ENCODE results near the gene HDAC4. TPM values are rescaled to one million over a fixed set of nuclear protein-coding genes. Genes with fewer than 3 reads are reported as not detected.

Gene HDAC4
- total RNA-seq, 4 donors from 2014 or later = 51.4 to 107 (median 70.8) TPM

DNA sequence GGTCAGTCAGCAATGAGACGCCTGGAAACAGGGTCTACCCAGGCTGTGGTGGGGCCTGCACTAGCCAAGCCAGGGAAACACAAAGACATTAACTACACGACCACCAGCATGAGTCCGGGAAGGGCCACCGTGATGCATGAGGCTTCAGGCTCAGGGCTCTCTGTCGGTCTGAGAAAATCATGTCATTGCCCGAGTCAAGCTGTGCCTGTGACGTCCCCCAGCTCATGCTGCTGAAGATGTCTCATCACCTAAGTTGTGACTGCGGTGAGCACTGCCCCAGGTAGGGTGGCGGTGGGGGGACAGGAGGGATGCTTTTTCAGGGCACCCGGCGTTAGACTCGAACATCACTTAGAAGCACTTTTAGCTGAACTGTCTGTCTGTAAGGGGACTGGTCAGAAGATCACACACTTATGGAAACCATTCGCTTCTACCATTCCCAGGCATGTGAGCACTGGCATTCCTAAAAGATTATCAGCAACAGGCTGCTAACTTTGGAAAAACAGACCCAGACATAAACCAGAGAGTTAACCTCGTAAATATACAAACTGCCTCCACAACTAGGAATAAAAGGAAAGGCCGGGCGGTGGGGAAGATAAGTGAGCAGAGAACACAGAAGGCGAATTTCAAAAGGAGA lies 234.5 kb downstream of the HDAC4 start:
- Histone ChIP-seq H3K27me3 (no peaks in the 10 kb centered on the region), H3K36me3 (peaks cover 58% of the 10 kb centered on the region), H3K9me3 (peaks cover 7% of the 10 kb centered on the region), H3K4me1 (no peaks in the 10 kb centered on the region), H3K27ac (no peak overlapping the region), H3K4me3 (no peak overlapping the region)
- no peak for TF ChIP-seq POLR2AphosphoS5 (IDR thresholded peaks at IDR 0.05)
- TF ChIP-seq, protein P1, sequence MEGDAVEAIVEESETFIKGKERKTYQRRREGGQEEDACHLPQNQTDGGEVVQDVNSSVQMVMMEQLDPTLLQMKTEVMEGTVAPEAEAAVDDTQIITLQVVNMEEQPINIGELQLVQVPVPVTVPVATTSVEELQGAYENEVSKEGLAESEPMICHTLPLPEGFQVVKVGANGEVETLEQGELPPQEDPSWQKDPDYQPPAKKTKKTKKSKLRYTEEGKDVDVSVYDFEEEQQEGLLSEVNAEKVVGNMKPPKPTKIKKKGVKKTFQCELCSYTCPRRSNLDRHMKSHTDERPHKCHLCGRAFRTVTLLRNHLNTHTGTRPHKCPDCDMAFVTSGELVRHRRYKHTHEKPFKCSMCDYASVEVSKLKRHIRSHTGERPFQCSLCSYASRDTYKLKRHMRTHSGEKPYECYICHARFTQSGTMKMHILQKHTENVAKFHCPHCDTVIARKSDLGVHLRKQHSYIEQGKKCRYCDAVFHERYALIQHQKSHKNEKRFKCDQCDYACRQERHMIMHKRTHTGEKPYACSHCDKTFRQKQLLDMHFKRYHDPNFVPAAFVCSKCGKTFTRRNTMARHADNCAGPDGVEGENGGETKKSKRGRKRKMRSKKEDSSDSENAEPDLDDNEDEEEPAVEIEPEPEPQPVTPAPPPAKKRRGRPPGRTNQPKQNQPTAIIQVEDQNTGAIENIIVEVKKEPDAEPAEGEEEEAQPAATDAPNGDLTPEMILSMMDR (IDR thresholded peaks at IDR 0.05) = no peak
- no peak for TF ChIP-seq EP300 (IDR thresholded peaks at IDR 0.05)
- TF ChIP-seq POLR2A (IDR thresholded peaks at IDR 0.05) = no peak
- WGBS = 89% methylated on average over 16 of the region's 17 CpGs
- peak; percentile 48 to 49 for DNase-seq (ENCODE audit: low spot score in 2 of 2)

DNA sequence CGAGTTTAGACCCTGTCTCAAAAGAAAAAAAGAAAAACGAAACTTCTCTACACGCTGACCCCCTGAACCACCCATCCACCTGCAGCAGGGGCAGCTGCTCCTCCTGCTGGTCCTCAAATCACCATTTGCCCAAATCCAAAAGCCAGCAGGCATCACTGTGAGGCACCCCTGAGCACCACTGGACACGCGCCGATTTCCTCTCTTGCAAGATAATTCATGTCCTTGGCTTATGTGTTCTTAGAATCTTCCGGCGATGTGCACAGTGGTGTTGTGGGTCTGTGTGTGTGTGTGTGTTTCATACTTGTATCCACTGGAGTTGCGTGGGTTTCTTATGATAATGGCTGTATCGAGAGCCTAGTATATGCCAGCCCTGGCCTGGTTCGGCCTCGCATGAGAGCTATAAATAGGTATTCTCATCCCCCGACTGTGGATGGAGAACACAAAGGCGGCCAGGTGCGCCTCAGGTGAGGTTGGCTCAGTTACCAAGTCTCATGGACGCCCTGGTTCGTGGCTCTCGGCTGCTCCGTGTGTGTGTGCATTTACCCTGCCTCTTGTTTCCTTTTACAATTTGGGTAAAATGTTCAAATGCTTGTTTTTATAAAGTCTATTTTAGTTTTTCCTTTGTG lies 235.5 kb downstream of the HDAC4 start:
- H3K27ac ChIP-seq = no peak overlapping the region
- no peaks in the 10 kb centered on the region for H3K27me3 ChIP-seq
- no peak overlapping the region for H3K4me3 ChIP-seq
- WGBS = 95% methylated on average over 19 of the region's 19 CpGs
- peak; percentile 40 to 67 for DNase-seq (ENCODE audit: low spot score in 2 of 2)
- H3K9me3 ChIP-seq = no peaks in the 10 kb centered on the region
- no peaks in the 10 kb centered on the region for H3K4me1 ChIP-seq
- TF ChIP-seq POLR2A (IDR thresholded peaks at IDR 0.05) (no peak), EP300 (IDR thresholded peaks at IDR 0.05) (no peak), POLR2AphosphoS5 (IDR thresholded peaks at IDR 0.05) (no peak)
- TF ChIP-seq, protein P1 (IDR thresholded peaks at IDR 0.05) = no peak
- H3K36me3 ChIP-seq = peaks cover 63% of the 10 kb centered on the region

DNA sequence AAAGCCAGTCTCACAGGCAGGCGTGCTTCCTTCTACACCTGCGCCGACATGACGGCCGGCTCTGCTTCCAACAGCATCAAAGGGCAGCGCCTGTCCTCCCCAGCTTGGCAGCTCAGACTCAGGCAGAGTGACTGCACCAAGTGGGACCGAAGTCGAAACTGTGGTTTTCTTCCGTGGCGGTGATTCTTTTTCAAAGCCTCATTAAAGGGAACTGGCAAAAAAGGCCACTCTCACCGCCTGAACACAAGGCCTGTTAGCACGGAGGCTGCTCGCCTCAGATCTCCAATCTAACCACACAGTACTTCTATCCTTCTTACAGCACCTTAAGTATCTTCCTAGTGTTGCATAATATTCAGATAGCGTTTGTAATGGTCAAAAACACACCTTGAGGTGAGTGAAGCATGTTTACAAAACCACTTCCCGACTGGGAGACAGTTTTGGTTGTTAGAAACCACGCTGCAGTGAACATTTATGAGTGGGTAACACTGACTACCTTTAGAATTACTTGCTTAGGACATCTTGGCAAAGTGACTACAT lies 236.4 kb downstream of the HDAC4 start:
- 84% methylated on average over 16 of the region's 16 CpGs for WGBS
- Histone ChIP-seq H3K27me3 (no peaks in the 10 kb centered on the region), H3K36me3 (peaks cover 61% of the 10 kb centered on the region), H3K4me3 (no peak overlapping the region), H3K9me3 (no peaks in the 10 kb centered on the region), H3K4me1 (no peaks in the 10 kb centered on the region), H3K27ac (no peak overlapping the region)
- peak; percentile 27 to 64 for DNase-seq (ENCODE audit: low spot score in 2 of 2)
- no peak for TF ChIP-seq POLR2AphosphoS5 (IDR thresholded peaks at IDR 0.05)

DNA sequence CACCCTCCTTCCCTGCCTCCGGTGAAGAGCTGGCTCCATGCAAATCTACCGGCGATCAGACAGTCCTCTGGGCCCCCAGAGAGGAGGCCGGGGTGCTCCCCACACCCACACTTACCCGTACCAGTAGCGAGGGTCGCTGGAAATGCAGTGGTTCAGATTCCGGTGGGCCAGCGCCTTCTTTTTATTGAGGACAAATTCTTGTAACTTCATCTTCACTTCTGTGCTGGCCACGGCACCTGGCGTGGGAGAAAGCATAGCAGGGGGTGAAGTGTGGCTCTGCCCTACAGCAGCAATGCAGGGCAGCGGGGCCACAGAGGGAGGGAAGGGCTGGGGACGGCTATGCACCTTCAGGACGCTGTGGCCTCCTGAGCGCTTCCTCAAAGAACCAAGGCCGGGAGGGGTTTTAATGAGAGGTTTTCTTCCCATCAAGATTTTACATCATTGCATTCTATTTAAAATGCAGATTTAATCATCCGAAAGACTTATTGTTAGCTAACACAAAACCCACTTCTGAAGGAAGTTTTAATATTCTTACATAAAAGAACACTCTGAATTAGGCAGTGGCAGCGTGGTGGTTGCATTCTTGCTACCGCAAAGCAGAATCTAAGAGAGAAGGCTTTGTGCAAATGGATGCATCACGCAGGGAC lies 237.0 kb downstream of the HDAC4 start:
- Histone ChIP-seq H3K4me3 (no peak overlapping the region), H3K27me3 (no peaks in the 10 kb centered on the region), H3K27ac (no peak overlapping the region), H3K36me3 (peaks cover 57% of the 10 kb centered on the region), H3K9me3 (no peaks in the 10 kb centered on the region), H3K4me1 (no peaks in the 10 kb centered on the region)
- DNase-seq (ENCODE audit: low spot score in 2 of 2) = peak; percentile 51 to 58
- 87% methylated on average over 20 of the region's 20 CpGs for WGBS
- TF ChIP-seq, protein P1 (IDR thresholded peaks at IDR 0.05) = no peak
- TF ChIP-seq EP300 (IDR thresholded peaks at IDR 0.05) = no peak
- no peak for TF ChIP-seq POLR2AphosphoS5 (IDR thresholded peaks at IDR 0.05)
- TF ChIP-seq POLR2A (IDR thresholded peaks at IDR 0.05) = no peak

DNA sequence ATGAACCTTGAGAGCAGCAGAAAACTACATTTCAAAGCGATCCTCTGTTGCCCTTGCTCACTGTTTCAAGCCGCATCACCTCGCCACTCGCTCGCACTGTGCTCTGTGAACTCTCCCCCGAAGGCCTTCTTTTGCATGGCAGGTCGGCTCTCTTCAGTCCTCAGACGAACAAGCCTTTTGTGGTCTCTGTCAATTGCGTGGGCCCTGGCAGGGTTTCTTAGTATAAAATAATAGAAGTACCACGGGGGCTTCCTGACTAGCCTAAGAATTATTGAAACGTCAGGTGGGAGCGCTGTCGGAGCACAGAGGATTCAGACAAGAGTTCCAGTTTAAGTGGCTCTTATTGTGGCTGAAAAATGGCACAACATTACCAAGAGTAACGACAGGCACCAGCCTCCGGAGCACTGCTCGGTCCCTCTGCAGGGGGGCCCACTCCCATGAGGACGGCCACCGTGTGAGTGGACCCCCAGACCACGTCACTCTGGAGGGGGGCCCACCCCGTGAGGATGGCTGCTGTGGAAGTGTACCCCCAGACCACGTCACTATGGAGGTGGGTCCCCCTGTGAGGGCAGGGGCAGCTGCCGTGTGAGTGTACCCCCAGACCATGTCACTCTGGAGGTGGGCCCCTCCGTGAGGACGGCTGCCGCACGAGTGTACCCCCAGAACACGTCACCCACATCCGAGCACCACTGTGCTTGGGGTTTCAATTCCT lies 237.7 kb downstream of the HDAC4 start:
- TF ChIP-seq, protein P1 (IDR thresholded peaks at IDR 0.05) = no peak
- TF ChIP-seq POLR2AphosphoS5 (IDR thresholded peaks at IDR 0.05) (no peak), POLR2A (IDR thresholded peaks at IDR 0.05) (no peak), EP300 (IDR thresholded peaks at IDR 0.05) (no peak)
- Histone ChIP-seq H3K27me3 (no peaks in the 10 kb centered on the region), H3K27ac (no peak overlapping the region), H3K9me3 (no peaks in the 10 kb centered on the region), H3K4me3 (no peak overlapping the region), H3K36me3 (peaks cover 53% of the 10 kb centered on the region), H3K4me1 (peaks cover 2% of the 10 kb centered on the region)
- 93% methylated on average over 27 of the region's 28 CpGs for WGBS
- DNase-seq (ENCODE audit: low spot score in 2 of 2) = peak; percentile 54 to 66
